Measurements from ENCODE around the gene MAP4K5. TPM values are rescaled to one million over a fixed set of nuclear protein-coding genes. Genes with fewer than 3 reads are reported as not detected.
"Not testable (repeated sequence)": the region's sequence is repeated elsewhere in the genome, so short reads cannot be mapped to it uniquely, and the experiment has no call there.

Gene MAP4K5
- total RNA-seq, 2 experiments from 2014 or later = 30.9 to 35.0 TPM

- Mint-ChIP-seq H3K4me1 (peaks cover 13% of the 10 kb centered on the region), H3K36me3 (peaks cover 14% of the 10 kb centered on the region), H3K27me3 (no peaks in the 10 kb centered on the region), H3K27ac (no peak overlapping the region), H3K9me3 (peaks cover 13% of the 10 kb centered on the region), H3K4me3 (no peak overlapping the region)
- DNase-seq = no peak
These were observed 8.8 kb upstream of the MAP4K5 start for GRCh38 chr14:50541159-50541567.

DNA sequence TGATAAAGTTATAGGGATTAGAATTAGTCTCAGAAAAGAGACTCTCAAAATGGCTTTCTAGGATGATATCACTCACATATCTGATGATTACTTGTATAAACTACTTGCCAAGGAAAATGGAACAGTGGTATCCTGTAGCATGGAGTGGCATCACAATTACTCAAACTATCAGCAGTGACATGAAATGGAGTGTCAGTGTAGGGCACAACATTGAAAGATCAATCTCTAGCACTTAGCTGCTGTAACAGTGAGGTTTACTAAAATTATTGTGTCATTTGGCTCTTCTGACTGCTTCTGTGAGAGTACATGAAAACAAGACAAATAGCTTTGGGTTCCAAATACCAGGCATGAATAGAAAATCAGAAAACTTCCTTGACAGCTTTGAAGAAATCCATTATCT is 6.7 kb upstream of the MAP4K5 start:
- Mint-ChIP-seq H3K27ac (no peak overlapping the region), H3K9me3 (peaks cover 16% of the 10 kb centered on the region), H3K4me1 (peaks cover 13% of the 10 kb centered on the region), H3K4me3 (no peak overlapping the region), H3K27me3 (no peaks in the 10 kb centered on the region), H3K36me3 (peaks cover 17% of the 10 kb centered on the region)
- DNase-seq = no peak

DNA sequence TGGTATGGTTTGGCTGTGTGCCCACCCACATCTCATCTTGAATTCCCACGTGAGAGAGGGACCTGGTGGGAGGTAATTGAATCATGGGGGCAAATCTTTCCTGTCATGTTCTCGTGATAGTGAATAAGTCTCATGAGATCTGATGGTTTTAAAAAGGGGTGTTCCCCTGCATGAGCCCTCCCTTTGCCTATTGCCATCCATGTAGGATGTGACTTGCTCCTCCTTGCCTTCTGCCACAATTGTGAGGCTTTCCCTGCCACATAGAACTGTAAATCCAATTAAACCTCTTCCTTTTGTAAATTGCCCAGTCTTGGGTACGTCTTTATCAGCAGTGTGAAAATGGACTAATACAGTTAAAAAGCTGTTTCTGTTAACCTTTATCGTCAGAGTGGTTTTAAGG is 5.7 kb upstream of the MAP4K5 start:
- H3K9me3 Mint-ChIP-seq = peaks cover 16% of the 10 kb centered on the region
- not testable (repeated sequence) for H3K27ac Mint-ChIP-seq, DNase-seq, H3K4me3 Mint-ChIP-seq, H3K27me3 Mint-ChIP-seq
- peaks cover 17% of the 10 kb centered on the region for H3K4me1 Mint-ChIP-seq
- H3K36me3 Mint-ChIP-seq = peaks cover 17% of the 10 kb centered on the region

DNA sequence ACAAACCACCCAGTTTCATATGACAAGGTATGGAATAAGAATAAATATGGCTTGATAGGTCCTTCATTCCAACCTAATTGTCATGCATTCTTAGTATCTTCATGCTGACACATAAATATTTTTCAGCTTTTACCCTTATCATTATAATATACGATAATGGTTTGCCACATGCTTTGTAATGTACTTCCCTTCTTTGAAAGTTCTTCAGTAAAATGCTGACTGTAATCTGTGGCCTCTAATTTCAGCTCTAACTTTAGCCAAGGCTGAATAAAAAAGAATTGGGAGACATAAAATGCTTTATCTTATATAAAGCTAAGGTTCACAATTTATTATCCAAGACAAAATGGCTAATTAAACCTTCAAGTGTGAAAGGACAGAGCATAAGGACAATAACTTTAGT is 2.6 kb upstream of the MAP4K5 start:
- Mint-ChIP-seq H3K27ac (no peak overlapping the region), H3K36me3 (peaks cover 19% of the 10 kb centered on the region), H3K27me3 (no peaks in the 10 kb centered on the region), H3K9me3 (peaks cover 16% of the 10 kb centered on the region), H3K4me3 (no peak overlapping the region), H3K4me1 (peaks cover 24% of the 10 kb centered on the region)
- DNase-seq = no peak

- H3K4me3 Mint-ChIP-seq = no peak overlapping the region
- peaks cover 16% of the 10 kb centered on the region for H3K9me3 Mint-ChIP-seq
- DNase-seq = no peak
- peaks cover 21% of the 10 kb centered on the region for H3K36me3 Mint-ChIP-seq
- peaks cover 29% of the 10 kb centered on the region for H3K4me1 Mint-ChIP-seq
- H3K27ac Mint-ChIP-seq = no peak overlapping the region
- no peaks in the 10 kb centered on the region for H3K27me3 Mint-ChIP-seq
These were observed 2.0 kb upstream of the MAP4K5 start for GRCh38 chr14:50534416-50534815.

- peaks cover 21% of the 10 kb centered on the region for H3K36me3 Mint-ChIP-seq
These were observed 1.4 kb upstream of the MAP4K5 start for GRCh38 chr14:50533806-50534205.

GRCh38 chr14:50533241-50533705 is 904 bp upstream of the MAP4K5 start:
- Mint-ChIP-seq H3K9me3 (peaks cover 16% of the 10 kb centered on the region), H3K4me1 (peaks cover 33% of the 10 kb centered on the region), H3K27ac (peak overlapping the region; percentile 78), H3K27me3 (no peaks in the 10 kb centered on the region), H3K4me3 (peak overlapping the region; percentile 93), H3K36me3 (peaks cover 21% of the 10 kb centered on the region)
- DNase-seq = no peak

More at GRCh38 chr14:50533806-50534205, 1.4 kb upstream of the MAP4K5 start:
- no peaks in the 10 kb centered on the region for H3K27me3 Mint-ChIP-seq
- no peak overlapping the region for H3K4me3 Mint-ChIP-seq
- H3K27ac Mint-ChIP-seq = no peak overlapping the region
- peaks cover 16% of the 10 kb centered on the region for H3K9me3 Mint-ChIP-seq
- DNase-seq = no peak
- H3K4me1 Mint-ChIP-seq = peaks cover 33% of the 10 kb centered on the region

- Mint-ChIP-seq H3K27me3 (no peaks in the 10 kb centered on the region), H3K36me3 (peaks cover 15% of the 10 kb centered on the region), H3K4me1 (peaks cover 37% of the 10 kb centered on the region), H3K9me3 (peaks cover 8% of the 10 kb centered on the region), H3K27ac (peak overlapping the region; percentile 80), H3K4me3 (peak overlapping the region; percentile 93)
- DNase-seq = peak; percentile 42
These were observed 521 bp downstream of the MAP4K5 start for GRCh38 chr14:50531595-50532501.

DNA sequence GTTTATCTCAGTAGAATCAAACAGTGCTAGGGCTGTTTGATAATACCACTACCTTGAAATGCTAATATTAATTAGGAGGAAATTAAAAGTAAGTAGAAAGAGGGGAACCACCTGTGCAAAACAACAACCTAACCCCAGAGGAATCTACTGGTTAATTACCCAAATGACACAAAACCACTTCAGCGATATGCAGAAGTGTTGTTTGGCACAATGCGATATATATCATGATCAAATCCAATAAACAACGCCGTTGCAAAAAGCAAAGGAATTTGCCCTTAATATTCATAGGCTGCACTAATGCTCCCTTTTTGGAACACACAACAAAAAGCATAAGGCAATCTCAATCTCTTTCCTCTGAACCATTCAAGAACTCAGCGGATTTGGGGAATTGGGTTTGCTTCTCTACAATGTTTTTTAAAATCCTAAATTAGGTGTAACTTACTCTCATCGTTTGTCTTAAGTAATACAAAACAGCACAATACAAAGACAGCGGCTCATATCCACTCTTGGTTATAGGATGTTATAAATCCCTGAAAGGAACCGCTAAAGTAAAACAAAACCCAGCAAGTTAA is 1.5 kb downstream of the MAP4K5 start:
- Mint-ChIP-seq H3K4me1 (peaks cover 41% of the 10 kb centered on the region), H3K9me3 (peaks cover 1% of the 10 kb centered on the region), H3K36me3 (peaks cover 12% of the 10 kb centered on the region), H3K27me3 (no peaks in the 10 kb centered on the region), H3K4me3 (peak overlapping the region; percentile 93), H3K27ac (no peak overlapping the region)
- no peak for DNase-seq

- peaks cover 41% of the 10 kb centered on the region for H3K4me1 Mint-ChIP-seq
- no peaks in the 10 kb centered on the region for H3K9me3 Mint-ChIP-seq
- no peaks in the 10 kb centered on the region for H3K27me3 Mint-ChIP-seq
- peaks cover 11% of the 10 kb centered on the region for H3K36me3 Mint-ChIP-seq
- no peak overlapping the region for H3K27ac Mint-ChIP-seq
- peak overlapping the region; percentile 93 for H3K4me3 Mint-ChIP-seq
- no peak for DNase-seq
These were observed 2.0 kb downstream of the MAP4K5 start for GRCh38 chr14:50530358-50530757.

GRCh38 chr14:50529288-50530179 is 2.8 kb downstream of the MAP4K5 start:
- Mint-ChIP-seq H3K36me3 (peaks cover 16% of the 10 kb centered on the region), H3K9me3 (no peaks in the 10 kb centered on the region)

GRCh38 chr14:50528000-50528399 is 4.4 kb downstream of the MAP4K5 start:
- peaks cover 58% of the 10 kb centered on the region for H3K4me1 Mint-ChIP-seq
- H3K27ac Mint-ChIP-seq = no peak overlapping the region
- H3K36me3 Mint-ChIP-seq = peaks cover 27% of the 10 kb centered on the region
- no peak overlapping the region for H3K4me3 Mint-ChIP-seq
- DNase-seq = no peak
- H3K9me3 Mint-ChIP-seq = no peaks in the 10 kb centered on the region
- no peaks in the 10 kb centered on the region for H3K27me3 Mint-ChIP-seq

More at GRCh38 chr14:50529288-50530179, 2.8 kb downstream of the MAP4K5 start:
- DNase-seq = no peak
- no peaks in the 10 kb centered on the region for H3K27me3 Mint-ChIP-seq
- H3K4me3 Mint-ChIP-seq = peak overlapping the region; percentile 5
- H3K4me1 Mint-ChIP-seq = peaks cover 50% of the 10 kb centered on the region
- no peak overlapping the region for H3K27ac Mint-ChIP-seq

- no peak for DNase-seq
- Mint-ChIP-seq H3K27ac (peak overlapping the region; percentile 50), H3K36me3 (peaks cover 30% of the 10 kb centered on the region), H3K9me3 (no peaks in the 10 kb centered on the region), H3K27me3 (no peaks in the 10 kb centered on the region), H3K4me1 (peaks cover 62% of the 10 kb centered on the region), H3K4me3 (no peak overlapping the region)
These were observed 7.4 kb downstream of the MAP4K5 start for GRCh38 chr14:50524731-50525515.

DNA sequence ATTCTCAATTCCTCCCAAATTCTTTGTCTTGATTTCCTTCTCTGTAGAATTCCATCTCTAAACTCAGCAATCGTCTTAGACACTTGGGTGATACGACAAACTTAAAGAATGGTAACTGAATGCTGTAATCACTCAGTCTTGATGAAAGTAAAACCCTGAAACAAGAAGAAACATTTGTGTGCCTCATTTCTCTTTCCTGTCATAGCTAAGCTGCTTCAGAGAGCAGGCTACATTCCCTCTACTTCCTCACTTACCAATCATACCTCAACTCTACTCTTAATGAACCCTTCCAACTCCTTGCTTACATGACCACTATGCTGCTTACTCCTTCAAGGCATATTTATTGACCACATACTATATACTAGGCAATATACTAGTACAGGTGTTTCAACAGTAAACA is 8.3 kb downstream of the MAP4K5 start:
- Mint-ChIP-seq H3K4me1 (peaks cover 53% of the 10 kb centered on the region), H3K36me3 (peaks cover 28% of the 10 kb centered on the region), H3K9me3 (no peaks in the 10 kb centered on the region), H3K4me3 (no peak overlapping the region), H3K27me3 (no peaks in the 10 kb centered on the region), H3K27ac (peak overlapping the region; percentile 50)
- DNase-seq = no peak
